ENCODE results near the gene NAXE. TPM values are rescaled to one million over a fixed set of nuclear protein-coding genes. Genes with fewer than 3 reads are reported as not detected.

NAXE gene
- total RNA-seq, 1 donor from 2014 or later, result 48.5 TPM

GRCh38 chr1:156550346-156550745 lies 41.2 kb upstream of the NAXE start:
- H3K36me3 Mint-ChIP-seq (ENCODE audit: low read depth, unreplicated experiment), result no peaks in the 10 kb centered on the region
- no peak overlapping the region for H3K4me3 ChIP-seq (ENCODE audit: insufficient read depth, low read depth, low read length)
- H3K4me3 Mint-ChIP-seq (ENCODE audit: unreplicated experiment), result no peak overlapping the region
- H3K27me3 ChIP-seq (ENCODE audit: insufficient read depth, low read length), result no peaks in the 10 kb centered on the region
- no peaks in the 10 kb centered on the region for H4K20me1 ChIP-seq (ENCODE audit: insufficient read depth, low read length)
- H3K36me3 ChIP-seq (ENCODE audit: insufficient read depth, low read length), result peaks cover 20% of the 10 kb centered on the region
- H3K4me1 ChIP-seq (ENCODE audit: insufficient read depth, low read length), result no peaks in the 10 kb centered on the region
- H3K9me3 Mint-ChIP-seq (ENCODE audit: unreplicated experiment), result no peaks in the 10 kb centered on the region
- no peaks in the 10 kb centered on the region for H3K9me3 ChIP-seq (ENCODE audit: insufficient read depth, low read depth, low read length)
- H2AFZ ChIP-seq (ENCODE audit: low read depth, low read length), result no peak overlapping the region
- no peak for FAIRE-seq
- peaks cover 3% of the 10 kb centered on the region for H3K27me3 Mint-ChIP-seq (ENCODE audit: low read depth, unreplicated experiment)
- H3K27ac ChIP-seq (ENCODE audit: low read depth, low read length), result no peak overlapping the region
- no peaks in the 10 kb centered on the region for H3K79me2 ChIP-seq (ENCODE audit: insufficient read depth, low read length)
- no peak overlapping the region for H3K27ac Mint-ChIP-seq (ENCODE audit: unreplicated experiment)
- TF ChIP-seq CTCF (IDR thresholded peaks at IDR 0.05; ENCODE audit: insufficient read depth, low read depth, low read length) (no peak), EZH2 (IDR thresholded peaks at IDR 0.05; ENCODE audit: insufficient read depth, low read length) (no peak)
- H3K9ac ChIP-seq (ENCODE audit: low read length), result no peak overlapping the region
- H3K4me2 ChIP-seq (ENCODE audit: low read length), result no peak overlapping the region
- H3K4me1 Mint-ChIP-seq (ENCODE audit: low read depth, unreplicated experiment), result peaks cover 3% of the 10 kb centered on the region
- DNase-seq (ENCODE audit: low read depth), result no peak

- H3K9me3 ChIP-seq (ENCODE audit: insufficient read depth, low read depth, low read length), result no peaks in the 10 kb centered on the region
- TF ChIP-seq CTCF (IDR thresholded peaks at IDR 0.05; ENCODE audit: insufficient read depth, low read depth, low read length), result no peak
- no peak for TF ChIP-seq EZH2 (IDR thresholded peaks at IDR 0.05; ENCODE audit: insufficient read depth, low read length)
- H3K4me1 ChIP-seq (ENCODE audit: insufficient read depth, low read length), result no peaks in the 10 kb centered on the region
- no peaks in the 10 kb centered on the region for H3K27me3 ChIP-seq (ENCODE audit: insufficient read depth, low read length)
- peaks cover 3% of the 10 kb centered on the region for H3K27me3 Mint-ChIP-seq (ENCODE audit: low read depth, unreplicated experiment)
- H3K9me3 Mint-ChIP-seq (ENCODE audit: unreplicated experiment), result no peaks in the 10 kb centered on the region
- no peaks in the 10 kb centered on the region for H4K20me1 ChIP-seq (ENCODE audit: insufficient read depth, low read length)
- peaks cover 23% of the 10 kb centered on the region for H3K36me3 ChIP-seq (ENCODE audit: insufficient read depth, low read length)
- no peaks in the 10 kb centered on the region for H3K36me3 Mint-ChIP-seq (ENCODE audit: low read depth, unreplicated experiment)
- H2AFZ ChIP-seq (ENCODE audit: low read depth, low read length), result no peak overlapping the region
- H3K4me3 Mint-ChIP-seq (ENCODE audit: unreplicated experiment), result no peak overlapping the region
- no peak overlapping the region for H3K4me3 ChIP-seq (ENCODE audit: insufficient read depth, low read depth, low read length)
- no peaks in the 10 kb centered on the region for H3K79me2 ChIP-seq (ENCODE audit: insufficient read depth, low read length)
- no peak overlapping the region for H3K27ac Mint-ChIP-seq (ENCODE audit: unreplicated experiment)
- FAIRE-seq, result no peak
- H3K9ac ChIP-seq (ENCODE audit: low read length), result no peak overlapping the region
- H3K4me1 Mint-ChIP-seq (ENCODE audit: low read depth, unreplicated experiment), result peaks cover 3% of the 10 kb centered on the region
- H3K4me2 ChIP-seq (ENCODE audit: low read length), result no peak overlapping the region
- H3K27ac ChIP-seq (ENCODE audit: low read depth, low read length), result no peak overlapping the region
- no peak for DNase-seq (ENCODE audit: low read depth)
Observed at GRCh38 chr1:156551066-156551643, 40.4 kb upstream of the NAXE start.

- Histone ChIP-seq H3K27ac (ENCODE audit: low read depth, low read length) (no peak overlapping the region), H3K4me1 (ENCODE audit: insufficient read depth, low read length) (no peaks in the 10 kb centered on the region), H2AFZ (ENCODE audit: low read depth, low read length) (no peak overlapping the region), H4K20me1 (ENCODE audit: insufficient read depth, low read length) (no peaks in the 10 kb centered on the region), H3K27me3 (ENCODE audit: insufficient read depth, low read length) (no peaks in the 10 kb centered on the region), H3K4me3 (ENCODE audit: insufficient read depth, low read depth, low read length) (no peak overlapping the region), H3K9ac (ENCODE audit: low read length) (no peak overlapping the region), H3K4me2 (ENCODE audit: low read length) (no peak overlapping the region), H3K36me3 (ENCODE audit: insufficient read depth, low read length) (peaks cover 22% of the 10 kb centered on the region), H3K9me3 (ENCODE audit: insufficient read depth, low read depth, low read length) (no peaks in the 10 kb centered on the region), H3K79me2 (ENCODE audit: insufficient read depth, low read length) (no peaks in the 10 kb centered on the region)
- Mint-ChIP-seq H3K36me3 (ENCODE audit: low read depth, unreplicated experiment) (no peaks in the 10 kb centered on the region), H3K4me3 (ENCODE audit: unreplicated experiment) (no peak overlapping the region), H3K4me1 (ENCODE audit: low read depth, unreplicated experiment) (peaks cover 3% of the 10 kb centered on the region), H3K27ac (ENCODE audit: unreplicated experiment) (no peak overlapping the region), H3K27me3 (ENCODE audit: low read depth, unreplicated experiment) (peaks cover 3% of the 10 kb centered on the region), H3K9me3 (ENCODE audit: unreplicated experiment) (no peaks in the 10 kb centered on the region)
- DNase-seq (ENCODE audit: low read depth) (no peak), FAIRE-seq (no peak)
- TF ChIP-seq CTCF (IDR thresholded peaks at IDR 0.05; ENCODE audit: insufficient read depth, low read depth, low read length) (no peak), EZH2 (IDR thresholded peaks at IDR 0.05; ENCODE audit: insufficient read depth, low read length) (no peak)
Observed at GRCh38 chr1:156551869-156552268, 39.7 kb upstream of the NAXE start.
